Activated T-cell treated with anti-CD3 and anti-CD28 coated beads for 48 hours (primary cell): ENCODE measurements around the gene TRABD2B.

ENCODE experiments used
- DNase-seq: peaks from one replicate; pipeline ENCODE4 v3.0.0-alpha.2; 2020; ENCODE audit warnings: low read depth

Gene TRABD2B

GRCh38 chr1:47997289-47998200 lies at the start of gene TRABD2B:
TSS of gene TRABD2B (minus strand) at chr1:47997385.
- DNase-seq, result peak; percentile 72

GRCh38 chr1:48044311-48044710 lies 47.1 kb upstream of the TRABD2B start:
- no peak for DNase-seq

DNA sequence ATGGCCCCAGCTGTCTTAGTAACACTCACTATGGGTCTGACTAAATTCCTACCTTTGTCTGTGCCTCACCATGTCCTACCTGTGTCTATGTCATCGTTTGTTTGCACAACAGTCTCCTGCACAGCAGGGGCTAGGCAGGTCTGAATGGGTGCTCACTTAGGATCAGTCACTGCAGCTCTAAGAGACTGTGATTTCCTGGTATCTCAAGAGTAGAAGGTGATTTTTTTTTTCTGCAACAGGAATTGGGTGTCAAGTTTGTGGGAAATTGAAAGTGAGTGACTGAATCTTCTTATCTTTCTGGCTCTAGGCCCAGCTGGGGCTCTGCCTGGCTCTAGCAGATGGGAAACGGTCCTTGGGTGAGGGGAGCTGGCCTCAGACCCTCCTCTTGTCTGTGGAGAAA lies 46.4 kb upstream of the TRABD2B start:
- DNase-seq, result no peak

DNA sequence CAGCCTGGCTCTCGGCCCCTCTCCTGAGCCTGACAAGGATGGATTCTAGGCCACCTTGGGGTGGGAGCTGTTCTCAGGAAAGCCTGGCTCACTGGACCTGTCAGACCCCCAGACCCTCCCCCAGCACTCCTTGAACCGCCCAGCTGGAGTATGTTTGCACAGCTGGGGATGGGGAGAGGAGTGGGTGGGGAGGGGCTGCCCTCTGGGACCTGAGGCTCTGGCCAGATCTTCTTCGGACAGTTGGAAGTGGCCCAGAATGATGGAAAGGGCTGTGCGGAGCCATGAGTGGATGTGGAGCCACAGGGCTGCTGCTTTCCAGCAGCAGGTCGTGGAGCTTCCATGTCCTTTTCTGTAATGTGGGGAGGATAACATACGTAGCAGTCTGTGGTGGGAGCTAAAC lies 43.0 kb upstream of the TRABD2B start:
- DNase-seq, result no peak

DNA sequence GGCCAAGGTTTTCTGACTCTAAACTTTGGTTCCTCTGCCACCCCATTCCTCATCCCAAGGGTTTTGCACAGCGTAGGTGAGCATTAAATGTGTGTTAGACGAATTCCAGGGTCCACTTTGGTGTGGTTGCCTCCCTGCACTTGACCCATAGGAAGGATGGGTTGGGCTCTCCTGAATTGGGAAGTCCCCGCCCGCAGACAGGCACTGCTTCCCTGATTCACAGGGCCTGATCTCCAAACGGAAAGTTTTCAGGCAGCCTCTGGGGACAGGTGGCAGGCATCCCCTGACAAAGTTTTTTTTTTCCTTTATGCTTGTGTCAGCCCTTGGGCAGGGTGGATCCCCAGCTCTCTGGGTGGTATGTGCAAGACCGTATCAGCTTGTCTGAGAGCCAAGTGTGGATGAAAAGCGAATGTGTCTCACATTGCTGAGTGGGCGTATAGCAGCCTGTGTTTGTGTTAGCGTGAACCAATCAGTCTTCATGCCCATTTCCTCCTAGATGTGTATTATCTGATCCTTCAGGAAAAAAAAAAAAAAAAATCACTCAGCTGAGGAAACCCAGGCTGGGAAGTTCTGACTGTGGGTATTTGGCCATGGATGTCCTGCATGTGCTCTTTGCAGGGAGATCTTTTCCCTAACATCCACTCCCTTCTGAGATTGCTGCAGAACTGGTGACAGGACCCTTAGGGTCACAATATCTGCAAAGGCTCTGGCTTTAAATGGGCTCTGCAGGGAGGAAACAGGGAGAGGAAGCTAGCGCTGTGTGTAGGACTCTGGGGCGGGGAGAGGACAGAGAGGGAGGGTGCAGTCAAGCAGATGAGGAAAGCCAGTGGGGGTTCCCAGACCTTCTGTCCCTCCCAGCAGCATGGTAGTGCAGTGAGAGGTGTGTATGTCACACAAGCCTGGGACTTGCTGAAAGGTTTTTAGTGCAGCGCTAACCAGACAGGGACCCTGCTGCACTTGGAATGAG lies 42.2 kb upstream of the TRABD2B start:
- no peak for DNase-seq

DNA sequence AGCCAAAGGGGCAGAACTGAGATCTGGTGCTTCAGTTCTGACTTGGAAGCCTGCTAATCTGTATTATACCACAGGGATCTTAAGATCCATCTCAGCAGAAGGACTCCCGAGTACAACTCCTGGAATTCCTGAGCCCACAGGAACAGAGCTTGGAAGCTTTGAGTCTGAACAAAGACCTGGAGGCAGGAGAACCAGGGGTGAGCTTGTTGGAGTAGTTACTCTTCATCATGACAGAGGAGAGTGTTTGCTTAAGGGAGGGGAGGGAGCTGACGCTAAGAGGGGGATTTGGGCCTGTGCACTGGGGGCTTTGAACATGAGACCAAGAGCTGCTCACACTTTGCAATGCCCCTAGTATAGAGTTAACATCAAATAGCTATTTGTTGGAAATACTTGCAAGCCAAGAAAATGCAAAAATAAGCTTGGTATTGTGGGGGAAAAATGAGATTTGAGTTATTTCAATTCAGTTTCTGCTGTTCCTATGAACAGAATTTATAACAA lies 41.1 kb upstream of the TRABD2B start:
- DNase-seq, result no peak

- no peak for DNase-seq
These were observed 39.6 kb upstream of the TRABD2B start for GRCh38 chr1:48036710-48037355.

DNA sequence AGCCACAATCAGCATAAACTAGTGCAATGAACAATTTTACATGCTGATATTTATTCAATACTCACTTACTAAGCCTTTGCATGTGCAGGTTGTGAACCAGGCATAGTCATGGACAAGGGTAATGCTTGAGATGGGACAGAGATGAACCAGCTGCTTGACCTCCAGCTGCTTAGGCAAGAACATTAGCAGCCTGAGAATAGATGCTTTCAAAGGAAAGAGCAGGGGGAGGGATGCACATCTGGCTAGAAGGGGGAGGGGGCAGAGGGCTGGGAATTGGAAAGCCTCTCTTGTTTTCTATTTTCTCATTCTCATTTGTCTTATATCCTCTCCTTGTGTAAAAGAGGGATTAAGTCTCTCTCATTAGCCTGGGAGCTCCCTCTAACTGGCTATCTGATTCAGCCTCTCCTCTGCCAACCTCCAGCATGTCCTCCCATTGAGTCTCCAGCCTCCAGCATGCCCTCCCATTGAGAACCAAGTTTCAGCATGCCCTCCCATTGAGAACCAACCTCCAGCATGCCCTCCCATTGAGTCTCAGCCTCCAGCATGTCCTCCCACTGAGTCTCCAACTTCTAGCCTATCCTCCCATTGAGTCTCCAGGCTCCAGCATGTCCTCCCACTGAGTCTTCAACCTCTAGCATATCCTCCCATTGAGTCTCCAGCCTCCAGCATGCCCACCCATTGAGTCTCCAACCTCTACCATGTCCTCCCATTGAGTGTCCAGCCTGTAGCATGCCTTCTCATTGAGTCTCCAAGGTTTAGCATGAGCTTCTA lies 38.4 kb upstream of the TRABD2B start:
- DNase-seq, result no peak

DNA sequence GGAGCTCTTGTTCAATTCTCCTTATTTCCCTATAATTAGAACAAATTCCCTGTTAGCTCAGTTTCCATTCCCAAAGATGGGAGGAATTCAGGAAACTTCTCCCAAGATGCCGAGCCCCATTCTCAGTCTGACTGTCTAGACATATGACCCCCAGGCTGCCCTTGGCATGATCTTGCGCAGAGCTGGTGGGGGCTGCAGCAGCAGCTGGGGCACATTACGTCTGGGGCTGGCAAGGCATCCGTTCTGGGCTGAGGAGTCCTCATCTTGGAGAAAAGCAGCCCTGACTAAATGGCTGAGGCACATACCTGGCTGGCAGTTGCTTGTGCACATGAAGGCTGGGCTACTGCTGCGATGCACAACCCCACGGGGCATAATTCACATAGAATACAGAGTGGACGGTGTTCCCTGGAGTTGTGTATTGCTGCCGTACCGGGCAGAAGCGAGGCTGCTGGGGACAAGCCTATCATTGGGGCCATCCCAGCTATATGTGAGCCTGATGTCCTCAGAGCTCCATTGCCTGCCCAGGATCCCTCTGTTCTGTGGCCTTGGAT lies 36.4 kb upstream of the TRABD2B start:
- DNase-seq, result no peak

GRCh38 chr1:48031676-48032075 lies 34.5 kb upstream of the TRABD2B start:
- DNase-seq, result no peak

DNA sequence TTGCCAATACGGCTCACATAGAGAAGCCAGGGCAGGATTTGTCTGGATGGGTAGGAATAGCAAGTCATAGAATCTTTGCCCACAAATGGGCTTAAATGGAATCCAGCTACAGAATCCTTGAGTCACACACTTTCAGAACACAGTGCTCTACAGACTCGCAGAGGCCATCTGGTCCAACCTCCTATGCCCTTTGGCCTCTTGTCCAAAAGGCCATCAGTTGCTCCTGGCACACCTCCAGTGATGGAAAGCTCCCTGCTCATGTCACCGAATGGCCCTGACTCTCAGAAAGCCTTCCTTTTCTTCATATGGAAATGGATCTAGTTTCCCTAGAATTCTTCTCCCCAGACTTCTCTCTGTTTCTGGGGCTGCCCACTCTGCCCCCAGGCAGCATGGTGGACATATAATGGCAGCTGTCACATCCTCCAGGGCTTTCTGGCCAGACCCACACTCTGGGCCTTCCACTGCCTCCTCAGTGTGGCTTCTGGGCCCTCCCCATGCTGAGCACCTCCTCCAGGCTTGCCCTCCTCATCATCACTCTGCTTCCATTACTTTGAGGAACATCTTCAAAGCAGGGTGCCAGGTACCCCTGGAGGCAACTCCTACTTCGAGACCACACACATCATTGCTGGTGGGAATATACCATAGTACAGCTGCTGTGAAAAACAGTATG lies 33.6 kb upstream of the TRABD2B start:
- DNase-seq, result no peak

DNA sequence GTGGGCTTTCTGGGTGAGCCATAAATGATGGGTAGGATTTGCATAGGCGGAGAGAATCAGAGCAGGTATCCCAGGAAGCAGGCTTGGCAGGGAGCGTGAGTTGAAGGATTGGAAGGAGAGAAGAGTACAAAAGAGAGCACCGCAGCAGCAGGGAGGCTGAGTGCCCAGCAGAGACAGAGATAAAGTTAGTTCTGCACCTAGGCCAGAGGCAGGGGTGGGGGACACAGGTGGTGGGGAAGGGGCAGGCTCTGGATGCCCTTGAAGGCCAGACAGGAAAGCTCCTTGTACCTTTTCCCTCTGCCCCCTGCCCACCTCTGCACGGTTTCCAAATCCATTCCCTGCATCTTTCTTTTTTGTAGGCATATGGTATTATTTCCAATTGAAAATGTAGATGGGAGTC lies 33.0 kb upstream of the TRABD2B start:
- no peak for DNase-seq

GRCh38 chr1:48028218-48029069 lies 31.3 kb upstream of the TRABD2B start:
- DNase-seq, result no peak

GRCh38 chr1:48027533-48027835 lies 30.3 kb upstream of the TRABD2B start:
- no peak for DNase-seq

DNA sequence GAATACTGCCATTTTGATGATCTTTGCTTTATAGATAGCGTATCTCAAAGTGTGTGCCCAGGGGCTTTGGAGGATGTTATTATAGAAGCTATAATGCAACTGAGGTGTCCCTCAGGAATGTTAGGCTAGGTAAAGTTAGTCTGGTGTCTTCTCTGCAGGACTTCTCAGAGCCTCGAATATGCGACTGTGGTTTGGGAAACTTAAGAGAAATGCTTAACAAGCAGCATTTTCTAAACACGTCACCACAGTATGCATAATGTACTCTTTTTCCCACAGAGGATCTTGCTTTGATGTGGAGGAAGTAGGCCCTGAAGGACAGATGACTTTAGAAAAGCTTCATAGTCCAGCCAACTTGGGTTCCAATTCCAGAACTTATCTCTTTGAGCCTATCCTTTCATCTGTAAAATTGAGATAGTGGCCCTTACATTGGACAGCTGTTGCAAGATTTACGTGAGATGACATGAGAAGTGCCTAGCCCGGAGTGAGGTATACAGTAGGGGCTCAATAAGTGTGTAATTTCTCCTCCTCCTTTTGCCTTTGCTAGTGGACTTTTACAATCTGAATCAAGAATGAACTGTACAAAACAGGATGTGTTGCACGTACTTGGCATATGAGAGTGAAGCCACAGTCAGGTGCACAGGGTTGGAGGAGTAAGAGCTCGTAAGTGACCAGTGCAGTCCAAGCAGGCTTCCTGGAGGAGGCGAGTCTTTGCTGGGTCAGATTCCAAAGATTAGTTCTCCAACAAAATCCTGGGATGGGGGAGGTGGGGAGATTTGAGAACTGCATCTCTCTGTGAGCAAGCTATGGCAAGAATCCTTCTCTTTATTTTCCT lies 29.7 kb upstream of the TRABD2B start:
- no peak for DNase-seq

- DNase-seq, result no peak
These were observed 29.1 kb upstream of the TRABD2B start for GRCh38 chr1:48026275-48026674.

DNA sequence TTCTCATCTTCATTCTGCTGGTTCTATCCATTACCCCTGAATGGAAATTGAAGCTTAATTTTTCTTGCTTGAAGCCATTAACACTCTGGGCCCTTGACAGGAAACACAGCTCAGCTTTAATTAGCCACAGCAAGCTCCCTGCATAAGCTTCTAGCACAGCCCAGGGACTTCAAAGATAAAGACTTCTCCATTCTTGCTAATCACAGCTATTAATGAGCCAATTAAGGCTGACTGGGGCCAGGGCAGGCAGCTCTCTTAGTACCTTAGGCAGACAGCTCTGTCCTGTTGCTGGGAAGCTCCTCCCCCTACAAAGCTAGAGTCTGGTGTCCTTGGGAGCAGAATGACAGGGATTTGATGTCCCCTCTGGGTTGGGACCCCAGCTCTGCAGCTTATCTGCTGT lies 27.9 kb upstream of the TRABD2B start:
- DNase-seq, result no peak

GRCh38 chr1:48023488-48023887 lies 26.3 kb upstream of the TRABD2B start:
- no peak for DNase-seq

- DNase-seq, result no peak
These were observed 25.1 kb upstream of the TRABD2B start for GRCh38 chr1:48022306-48022705.
